ENCODE measurements around the gene ADCK1.
"Not testable (repeated sequence)": the region's sequence is repeated elsewhere in the genome, so short reads cannot be mapped to it uniquely, and the experiment has no call there.

ADCK1 gene

DNA sequence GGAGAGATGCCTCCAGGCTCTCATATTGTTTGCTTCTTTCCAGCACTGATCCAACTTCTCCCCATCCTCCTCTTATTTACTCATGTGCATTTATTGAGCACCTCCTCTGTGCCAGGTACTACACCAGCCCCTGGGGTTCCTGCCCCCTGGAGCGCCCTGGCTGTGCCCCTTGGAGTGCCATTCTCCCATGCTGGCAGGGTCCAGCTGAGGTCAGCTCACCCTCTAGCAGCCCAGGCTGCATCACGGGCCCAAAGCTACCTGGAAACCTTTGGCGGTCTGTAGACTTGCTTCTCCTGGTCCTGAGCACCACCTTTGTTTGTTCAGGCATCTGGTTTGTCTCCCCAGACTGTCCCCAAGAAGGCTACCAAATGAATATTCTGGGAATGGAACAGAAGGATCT, 67.0 kb downstream of the ADCK1 start:
- no peak for DNase-seq

- no peak for DNase-seq
These were observed 67.6 kb downstream of the ADCK1 start for GRCh38 chr14:77867476-77867875.

- no peak for DNase-seq
These were observed 68.8 kb downstream of the ADCK1 start for GRCh38 chr14:77868552-77869285.

DNA sequence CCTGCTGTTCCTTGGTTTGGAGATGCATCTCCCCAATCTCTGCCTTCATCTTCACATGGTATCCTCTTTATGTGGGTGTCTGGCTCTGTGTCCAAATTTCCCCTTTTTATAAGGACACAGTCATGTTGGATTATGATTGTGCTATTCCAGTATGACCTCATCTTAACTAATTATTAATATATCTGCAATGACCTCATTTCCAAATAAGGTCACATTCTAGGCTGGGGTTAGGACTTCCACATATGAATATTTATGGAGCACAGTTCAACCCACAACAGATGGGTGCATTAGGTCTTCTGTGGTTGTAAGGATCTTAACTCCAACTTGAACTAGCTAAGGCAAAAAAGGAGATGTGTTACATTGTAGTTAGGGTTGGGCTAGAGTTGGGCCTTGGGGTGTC, 69.4 kb downstream of the ADCK1 start:
- DNase-seq: no peak

GRCh38 chr14:77870646-77871045, 70.7 kb downstream of the ADCK1 start:
- DNase-seq: no peak

GRCh38 chr14:77872152-77872551, 72.2 kb downstream of the ADCK1 start:
- no peak for DNase-seq

DNA sequence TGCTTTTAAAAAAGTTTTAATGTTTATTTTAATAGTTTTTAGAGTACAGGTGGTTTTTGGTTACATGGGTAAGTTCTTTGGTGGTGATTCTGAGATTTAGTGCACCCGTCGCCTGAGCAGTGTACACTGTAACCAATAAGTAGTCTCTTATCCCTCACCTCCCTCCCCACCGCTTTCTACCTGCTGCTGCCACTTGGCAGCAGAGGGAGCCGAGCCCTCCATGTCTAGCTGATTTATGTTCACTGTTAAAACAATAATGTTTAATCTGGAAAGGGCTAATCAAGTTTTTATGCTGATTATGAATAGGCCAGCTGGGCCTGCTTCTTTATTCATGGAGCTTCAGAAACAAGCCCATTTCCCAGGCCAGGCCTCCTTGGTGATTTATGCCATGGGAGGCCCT, 73.1 kb downstream of the ADCK1 start:
- DNase-seq: no peak

DNA sequence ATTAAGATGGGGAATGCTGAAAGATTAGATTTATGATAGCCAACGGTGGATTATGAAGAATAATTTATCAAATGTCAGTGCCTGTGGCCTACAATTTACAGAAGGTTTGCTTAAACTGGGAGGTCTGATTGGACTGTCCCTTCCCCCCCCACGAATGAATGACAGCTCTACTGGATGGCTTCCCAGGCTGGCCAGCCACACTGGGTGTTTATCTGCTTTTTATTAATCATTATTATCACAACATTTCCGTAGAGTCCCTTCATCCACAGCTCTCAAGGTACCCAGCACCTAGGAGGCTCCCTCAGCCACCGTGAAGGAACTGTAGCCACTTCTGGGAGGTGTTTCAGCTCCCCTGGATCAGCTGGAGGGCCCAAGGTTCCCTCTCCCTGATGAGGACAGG, 78.9 kb downstream of the ADCK1 start:
- no peak for DNase-seq

DNA sequence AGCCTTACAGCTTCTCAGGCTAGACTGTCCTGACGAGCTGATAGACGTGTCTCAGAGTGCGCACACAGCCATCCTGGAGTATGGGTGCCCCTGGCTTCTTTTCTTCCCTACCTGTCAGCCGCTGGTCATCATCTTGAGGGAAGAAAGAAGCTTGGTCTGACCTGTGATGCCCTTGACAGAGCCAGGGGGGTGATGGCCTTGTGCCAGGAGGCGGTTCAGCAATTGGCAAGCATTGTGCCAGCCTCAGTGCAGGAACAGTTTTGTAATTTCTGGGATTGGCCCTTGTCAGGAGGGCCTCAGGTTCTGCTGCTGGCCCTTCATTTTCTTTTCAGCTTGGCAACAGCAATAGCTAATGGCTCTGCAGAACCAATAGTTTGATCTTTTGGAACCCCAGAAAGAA, 80.1 kb downstream of the ADCK1 start:
- no peak for DNase-seq

GRCh38 chr14:77882098-77882497, 82.2 kb downstream of the ADCK1 start:
- no peak for DNase-seq

GRCh38 chr14:77882636-77883035, 82.7 kb downstream of the ADCK1 start:
- DNase-seq: no peak

GRCh38 chr14:77883131-77883846, 83.4 kb downstream of the ADCK1 start:
- no peak for DNase-seq

DNA sequence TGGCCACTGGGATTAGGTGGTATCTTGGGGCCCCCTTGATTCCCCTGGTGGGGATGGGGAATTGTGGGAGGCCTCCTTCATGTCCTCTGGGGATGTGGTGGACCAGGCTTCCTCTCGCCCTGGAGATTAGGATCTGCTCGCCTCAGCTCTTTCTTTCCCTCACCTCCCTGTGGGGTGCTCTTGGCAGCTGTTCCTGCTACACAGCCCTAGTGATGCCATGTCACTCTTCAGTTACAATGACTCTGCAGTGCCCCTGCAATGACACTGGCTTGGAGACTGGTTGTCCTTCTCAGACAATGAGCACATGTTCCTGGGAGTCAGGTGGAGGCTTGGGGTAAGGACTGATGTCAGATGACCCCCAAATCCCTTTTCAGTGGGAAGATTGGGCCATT, 83.9 kb downstream of the ADCK1 start:
- no peak for DNase-seq

DNA sequence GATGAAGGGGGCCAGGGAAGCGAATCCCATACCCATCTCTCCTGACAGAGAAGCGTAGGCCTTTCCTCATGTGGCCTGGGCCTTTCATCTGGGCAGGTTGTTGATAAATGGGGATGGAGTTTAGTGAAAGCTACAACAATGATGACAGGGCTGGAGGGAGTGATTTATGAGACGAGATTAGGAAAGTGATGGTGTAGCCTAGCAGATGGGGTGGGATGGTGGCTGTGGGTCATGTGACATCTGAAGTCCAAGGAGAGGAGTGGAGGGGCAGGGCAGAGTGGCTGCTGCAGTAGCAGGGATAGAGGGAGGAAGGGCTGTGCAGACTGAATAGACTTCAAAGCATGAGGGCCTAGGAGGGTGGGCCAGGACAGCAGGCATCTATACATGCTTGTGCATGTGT, 85.5 kb downstream of the ADCK1 start:
- DNase-seq: no peak

DNA sequence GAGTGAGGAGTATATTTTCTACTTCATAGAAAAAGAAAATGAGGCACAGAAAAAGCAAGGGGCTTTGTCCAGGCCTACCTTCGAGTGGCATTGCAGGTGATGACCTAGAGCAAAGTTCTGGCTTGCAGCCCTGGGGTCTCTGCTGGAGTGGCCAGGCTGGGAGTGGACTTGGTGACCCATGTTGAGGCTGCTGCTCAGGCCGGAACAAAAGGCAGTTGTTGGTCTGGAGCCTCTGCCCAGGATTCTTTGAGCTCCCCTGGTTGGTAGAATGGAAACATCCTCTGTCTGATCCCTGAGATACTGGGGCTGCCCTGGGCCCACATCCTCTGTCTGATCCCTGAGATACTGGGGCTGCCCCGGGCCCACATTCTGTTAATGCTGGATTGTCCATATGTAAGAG, 86.1 kb downstream of the ADCK1 start:
- no peak for DNase-seq

GRCh38 chr14:77888903-77889302, 89.0 kb downstream of the ADCK1 start:
- DNase-seq: not testable (repeated sequence)

DNA sequence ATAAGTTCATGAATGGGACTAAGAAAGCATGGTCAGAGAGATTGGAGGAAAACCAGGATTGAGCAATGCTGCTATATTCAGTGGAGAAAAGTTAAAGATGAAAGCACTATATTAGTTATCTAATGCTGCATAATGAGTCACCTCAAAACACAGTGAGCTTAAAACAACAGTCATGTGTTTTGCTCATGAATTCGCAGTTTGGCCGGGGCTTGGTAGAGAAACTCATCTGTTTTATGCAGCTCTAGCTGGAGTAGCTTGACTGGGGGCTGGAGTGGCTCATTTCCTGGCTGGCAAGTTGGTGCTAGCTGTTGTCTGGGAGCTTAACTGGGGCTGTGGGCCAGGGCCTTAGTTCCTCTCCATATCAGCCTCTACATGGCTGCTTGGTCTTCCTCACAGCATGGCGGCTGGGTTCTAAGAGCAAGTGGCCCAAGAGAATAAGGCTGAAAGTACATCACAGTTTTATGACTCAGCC, 90.1 kb downstream of the ADCK1 start:
- DNase-seq: no peak

DNA sequence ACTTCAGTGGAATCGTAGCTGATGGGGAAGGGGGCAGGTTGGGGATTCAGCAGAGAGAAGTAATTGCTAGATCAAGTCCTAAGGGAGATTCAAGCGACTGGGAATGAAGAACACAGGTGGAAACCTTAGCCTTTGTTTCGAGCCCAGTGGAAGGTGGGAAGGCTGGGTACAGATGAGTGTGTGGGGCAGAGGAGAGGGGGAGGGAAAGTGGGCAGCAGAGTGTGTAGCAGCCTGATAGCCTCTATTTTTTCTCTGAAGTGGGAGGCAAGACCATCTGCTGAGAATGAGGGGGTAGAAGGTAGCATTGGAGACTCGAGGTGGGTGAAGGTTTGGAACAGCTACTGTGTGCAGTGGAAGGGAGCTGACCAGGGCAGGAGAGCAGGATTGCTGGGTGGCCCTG, 91.0 kb downstream of the ADCK1 start:
- no peak for DNase-seq

DNA sequence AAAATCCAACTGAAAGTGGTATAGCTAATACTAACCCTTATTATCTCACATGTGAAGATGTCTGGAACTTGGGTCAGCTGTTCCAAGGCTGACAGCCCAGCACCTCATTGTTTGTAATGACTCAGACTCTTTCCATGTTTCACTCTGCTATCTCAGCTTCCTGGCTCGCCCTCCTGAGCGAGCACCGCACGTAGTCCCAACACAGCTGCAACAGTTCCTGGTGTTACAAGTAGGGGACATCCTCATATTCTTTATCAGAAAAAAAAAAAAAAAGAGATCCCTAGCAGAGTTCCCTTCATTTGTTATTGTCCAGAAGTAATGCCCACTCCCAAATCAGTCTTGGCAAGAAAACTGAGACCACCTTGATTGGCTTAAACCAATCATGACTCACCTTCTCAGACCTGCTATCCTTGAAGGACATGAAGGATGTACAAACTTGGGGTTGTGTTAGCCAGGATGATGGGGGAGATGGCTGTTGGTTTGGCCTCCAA, 92.5 kb downstream of the ADCK1 start:
- DNase-seq: no peak

DNA sequence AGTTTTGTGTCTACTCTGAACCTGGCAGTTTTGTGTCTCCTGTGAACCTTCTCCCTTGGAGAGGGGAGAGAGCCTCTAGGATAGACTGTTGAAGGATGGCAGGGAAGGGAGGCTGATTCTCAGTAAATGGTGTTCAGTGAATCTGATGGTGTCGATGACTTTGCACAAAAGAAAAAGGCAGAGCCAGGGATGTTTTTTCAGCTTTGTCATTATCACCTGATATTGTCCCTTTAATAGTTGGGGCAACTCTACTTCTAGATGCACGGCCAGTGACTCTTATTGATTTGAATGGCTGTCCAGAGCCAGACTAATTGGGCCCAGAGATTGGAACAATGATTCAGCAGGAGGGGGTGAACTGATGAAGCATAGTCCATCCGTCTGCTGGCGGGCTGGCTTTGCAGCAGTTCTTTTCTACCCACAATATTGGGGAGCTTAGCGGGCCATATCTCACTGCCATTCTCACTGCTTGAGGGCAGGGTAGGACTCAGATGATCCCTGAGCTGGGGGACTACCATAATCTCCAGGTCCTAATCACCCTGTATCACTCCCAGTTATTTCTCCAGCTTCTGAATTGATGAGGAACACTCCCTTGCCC, 93.1 kb downstream of the ADCK1 start:
- DNase-seq: no peak

GRCh38 chr14:77897374-77897773, 97.5 kb downstream of the ADCK1 start:
- no peak for DNase-seq

DNA sequence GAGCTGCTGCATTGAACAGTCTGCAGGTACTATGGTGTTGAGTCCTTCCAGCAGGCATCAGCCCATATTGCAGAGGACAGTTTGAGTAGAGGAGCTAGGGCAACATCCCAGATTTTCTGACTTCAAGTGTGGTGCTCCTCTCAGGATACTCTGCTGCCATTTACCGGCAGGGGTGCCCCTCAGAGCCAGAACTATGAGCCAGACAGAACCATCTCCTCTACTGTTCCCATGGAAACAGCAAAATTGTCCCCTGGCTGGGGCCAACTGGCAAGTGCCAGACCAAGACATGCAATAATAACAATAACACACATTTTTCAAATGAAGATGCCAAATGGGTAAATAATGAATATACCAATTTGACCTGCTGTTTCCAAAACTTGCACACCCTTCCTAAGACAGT, 102.9 kb downstream of the ADCK1 start:
- no peak for DNase-seq

- DNase-seq: no peak
These were observed 103.3 kb downstream of the ADCK1 start for GRCh38 chr14:77903221-77903620.
